Peyer's patch (tissue), 4 donors: ENCODE measurements around the gene KIF3B.

ENCODE experiments used
- CTCF ChIP-seq, 6 experiments: fragments of 450-650 bp in 4 of 6; fragments of 200-600 bp in 2 of 6; sonication (generic) in 1 of 6; IDR thresholded peaks; one replicate each; pipeline ENCODE4 v1.5.1; 2017 to 2019; ENCODE audit warnings: antibody characterized with exemption in 6 of 6, mild to moderate bottlenecking in 3 of 6, moderate library complexity in 1 of 6
- POLR2A ChIP-seq, 2 donors: fragments of 450-650 bp; IDR thresholded peaks; one replicate each; pipeline ENCODE4 v1.5.1; 2017; ENCODE audit warnings: antibody characterized with exemption in 2 of 2, mild to moderate bottlenecking in 2 of 2, moderate library complexity in 2 of 2

GRCh38 chr20:32326504-32326845, 49.0 kb downstream of the KIF3B start:
- no peak for TF ChIP-seq CTCF (IDR thresholded peaks at IDR 0.05)
- no peak for TF ChIP-seq POLR2A (IDR thresholded peaks at IDR 0.05)
